AG10803 (cell line): Measurements from ENCODE around the gene TSEN54.

Experiments used
- DNase-seq: peaks from one replicate; pipeline ENCODE4 v3.0.0; 2010; ENCODE audit warnings: low read depth
- H3K4me3 ChIP-seq: 2 replicates; pipeline ENCODE4 v1.5.1; 2011; ENCODE audit warnings: mild to moderate bottlenecking, low read length, control low read depth
- TF ChIP-seq, protein P1 (sequence below): conservative IDR thresholded peaks from 2 replicates; pipeline ENCODE4 v1.5.1; 2011; ENCODE audit warnings: mild to moderate bottlenecking, low read length, control low read depth, inconsistent platforms

The TSEN54 gene

GRCh38 chr17:75572713-75573539 is 56.6 kb downstream of the TSEN54 start:
- no peak overlapping the region for H3K4me3 ChIP-seq
- TF ChIP-seq, protein P1, sequence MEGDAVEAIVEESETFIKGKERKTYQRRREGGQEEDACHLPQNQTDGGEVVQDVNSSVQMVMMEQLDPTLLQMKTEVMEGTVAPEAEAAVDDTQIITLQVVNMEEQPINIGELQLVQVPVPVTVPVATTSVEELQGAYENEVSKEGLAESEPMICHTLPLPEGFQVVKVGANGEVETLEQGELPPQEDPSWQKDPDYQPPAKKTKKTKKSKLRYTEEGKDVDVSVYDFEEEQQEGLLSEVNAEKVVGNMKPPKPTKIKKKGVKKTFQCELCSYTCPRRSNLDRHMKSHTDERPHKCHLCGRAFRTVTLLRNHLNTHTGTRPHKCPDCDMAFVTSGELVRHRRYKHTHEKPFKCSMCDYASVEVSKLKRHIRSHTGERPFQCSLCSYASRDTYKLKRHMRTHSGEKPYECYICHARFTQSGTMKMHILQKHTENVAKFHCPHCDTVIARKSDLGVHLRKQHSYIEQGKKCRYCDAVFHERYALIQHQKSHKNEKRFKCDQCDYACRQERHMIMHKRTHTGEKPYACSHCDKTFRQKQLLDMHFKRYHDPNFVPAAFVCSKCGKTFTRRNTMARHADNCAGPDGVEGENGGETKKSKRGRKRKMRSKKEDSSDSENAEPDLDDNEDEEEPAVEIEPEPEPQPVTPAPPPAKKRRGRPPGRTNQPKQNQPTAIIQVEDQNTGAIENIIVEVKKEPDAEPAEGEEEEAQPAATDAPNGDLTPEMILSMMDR = no peak
- no peak for DNase-seq

DNA sequence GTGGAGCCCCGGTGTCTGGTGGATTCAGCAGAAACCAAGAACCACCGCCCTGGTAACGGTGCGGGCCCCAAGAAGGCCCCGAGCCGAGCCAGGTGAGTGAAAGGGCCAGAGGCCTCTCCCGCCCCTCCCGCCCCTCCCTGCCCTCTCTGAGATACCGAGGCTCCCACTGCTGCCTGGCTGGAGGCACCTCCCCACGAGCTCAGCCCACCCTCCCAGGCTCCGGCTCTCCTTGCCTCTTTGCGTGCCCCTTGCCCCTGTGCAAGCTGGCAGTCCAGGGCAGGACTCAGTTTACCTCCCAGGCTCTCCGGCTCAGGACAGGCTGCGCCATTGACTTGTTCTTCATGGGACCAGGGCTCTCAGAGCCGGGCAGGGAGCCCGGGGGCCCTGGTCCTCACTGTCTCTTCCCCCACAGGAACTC is 57.2 kb downstream of the TSEN54 start:
- H3K4me3 ChIP-seq = no peak overlapping the region
- no peak for DNase-seq
- TF ChIP-seq, protein P1 = no peak

DNA sequence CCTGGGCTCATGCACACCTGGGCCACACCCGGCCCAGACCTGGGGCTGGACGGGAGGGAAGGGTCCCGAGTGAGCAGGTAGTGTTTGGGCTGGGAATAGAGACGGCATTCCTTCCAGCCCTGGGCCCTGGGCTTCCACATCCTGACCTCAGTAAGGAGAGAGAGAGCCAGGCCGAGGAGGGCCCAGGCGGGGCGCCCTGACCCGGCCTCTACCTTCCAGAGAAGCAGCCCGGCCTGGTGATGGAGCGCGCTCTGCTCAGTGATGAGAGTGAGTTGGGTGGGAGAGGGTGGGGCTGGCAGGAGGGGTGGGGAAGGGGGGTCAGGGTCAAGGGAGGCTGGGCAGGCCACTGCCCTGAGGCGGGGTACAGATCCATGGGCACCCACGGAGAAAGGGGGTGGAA is 57.7 kb downstream of the TSEN54 start:
- TF ChIP-seq, protein P1 = no peak
- H3K4me3 ChIP-seq = no peak overlapping the region
- no peak for DNase-seq
